Panc1 (cell line): ENCODE data around the gene ABL1. TPM values are rescaled to one million over a fixed set of nuclear protein-coding genes. Genes with fewer than 3 reads are reported as not detected.
"Not testable (repeated sequence)": the region's sequence is repeated elsewhere in the genome, so short reads cannot be mapped to it uniquely, and the experiment has no call there.

ENCODE experiments used
- ATAC-seq: fragments of 200-7000 bp; cut with Tn5 transposase; 2 replicates; pipeline ENCODE4 v1.9.1; 2020; ENCODE audit warnings: mild to moderate bottlenecking, moderate library complexity
- BruUV-seq: library from RNA; stranded (reverse); fragments of 400-500 nt; replicated peaks from 2 replicates; lab custom pipeline; 2021; lab: Mats Ljungman, UMichigan
- CTCF ChIA-PET: fragments of 300-600 bp; sonication (Branson Sonifier 250); formaldehyde crosslinking; loops from one replicate; lab custom pipeline; 2022; ENCODE audit warnings: antibody characterized with exemption; lab: Charles Lee
- POLR2A ChIA-PET: fragments of 300-600 bp; sonication (Branson Sonifier 250); formaldehyde crosslinking; loops from one replicate; lab custom pipeline; 2022; ENCODE audit warnings: antibody characterized with exemption; lab: Charles Lee
- DNase-seq: peaks from one replicate; pipeline ENCODE4 v3.0.0-alpha.2; 2010; ENCODE audit warnings: low read depth, low spot score
- H3K27ac ChIP-seq: 2 replicates; pipeline ENCODE4 v1.5.1; 2011; ENCODE audit warnings: mild to moderate bottlenecking, low read length, inconsistent platforms
- H3K27me3 ChIP-seq: fragments of 200-500 bp; sonication (Bioruptor generic); 2 replicates; pipeline ENCODE4 v1.6.0; 2014; ENCODE audit warnings: low read length, inconsistent platforms; ENCODE audit not compliant: control insufficient read depth, insufficient read depth
- H3K36me3 ChIP-seq: fragments of 200-500 bp; sonication (Bioruptor generic); 2 replicates; pipeline ENCODE4 v1.5.1; 2014; ENCODE audit warnings: inconsistent platforms, mild to moderate bottlenecking, low read length, moderate library complexity; ENCODE audit not compliant: control insufficient read depth, insufficient read depth
- H3K4me1 ChIP-seq: 2 replicates; pipeline ENCODE4 v1.5.1; 2011; ENCODE audit warnings: inconsistent platforms, mild to moderate bottlenecking, low read length, moderate library complexity; ENCODE audit not compliant: control insufficient read depth, insufficient read depth
- H3K4me3 ChIP-seq, 2 experiments: 2 replicates each; pipeline ENCODE4 v1.5.1; 2011 to 2012; ENCODE audit warnings: low read depth in 2 of 2, low read length in 2 of 2, mild to moderate bottlenecking in 2 of 2, inconsistent platforms in 1 of 2, moderate library complexity in 1 of 2
- H3K9me3 ChIP-seq: fragments of 200-500 bp; sonication (Bioruptor generic); 2 replicates; pipeline ENCODE4 v1.5.1; 2014; ENCODE audit warnings: low read depth, mild to moderate bottlenecking, inconsistent platforms, low read length, moderate library complexity; ENCODE audit not compliant: control insufficient read depth, insufficient read depth
- CTCF ChIP-seq: fragments of 450-650 bp; IDR thresholded peaks from 2 replicates; pipeline ENCODE4 v1.5.1; 2017; ENCODE audit warnings: mild to moderate bottlenecking
- POLR2AphosphoS5 ChIP-seq: IDR thresholded peaks from 2 replicates; pipeline ENCODE4 v1.6.1; 2012; ENCODE audit warnings: mild to moderate bottlenecking, low read depth, low read length, moderate library complexity
- SIN3A ChIP-seq: IDR thresholded peaks from 2 replicates; pipeline ENCODE4 v1.6.1; 2012; ENCODE audit warnings: low read depth, mild to moderate bottlenecking, low read length, moderate library complexity, borderline replicate concordance; ENCODE audit not compliant: insufficient read depth
- TCF7L2 ChIP-seq: IDR thresholded peaks from 2 replicates; pipeline ENCODE4 v1.6.1; 2011; ENCODE audit warnings: mild to moderate bottlenecking, low read depth, low read length, inconsistent platforms
- in situ Hi-C: cut with HindIII; loops from 2 replicates; pipeline ENCODE4 v1.10.0; 2016; ENCODE audit warnings: low sequenced_read_pairs, low pct_unique_long_range_greater_than_20kb
- intact Hi-C: fragments of 100-400 bp; cut with micrococcal nuclease; formaldehyde crosslinking; loops from one replicate; pipeline ENCODE4 v1.10.0; 2022; ENCODE audit not compliant: unreplicated experiment
- total RNA-seq: library from RNA; stranded (reverse); gene quantifications from one replicate; pipeline ENCODE4 v1.2.1, GENCODE V29; 2021; ENCODE audit not compliant: unreplicated experiment
- TF ChIP-seq, protein P1 (sequence below), 2 experiments: IDR thresholded peaks; 2 replicates each; pipeline ENCODE4 v1.6.1; 2011 to 2012; ENCODE audit warnings: low read depth in 2 of 2, control low read depth in 1 of 2, low read length in 1 of 2, mild to moderate bottlenecking in 1 of 2, moderate library complexity in 1 of 2; ENCODE audit not compliant: insufficient read depth in 1 of 2

The ABL1 gene
- total RNA-seq, 1 experiment from 2014 or later, result 48.4 TPM

DNA sequence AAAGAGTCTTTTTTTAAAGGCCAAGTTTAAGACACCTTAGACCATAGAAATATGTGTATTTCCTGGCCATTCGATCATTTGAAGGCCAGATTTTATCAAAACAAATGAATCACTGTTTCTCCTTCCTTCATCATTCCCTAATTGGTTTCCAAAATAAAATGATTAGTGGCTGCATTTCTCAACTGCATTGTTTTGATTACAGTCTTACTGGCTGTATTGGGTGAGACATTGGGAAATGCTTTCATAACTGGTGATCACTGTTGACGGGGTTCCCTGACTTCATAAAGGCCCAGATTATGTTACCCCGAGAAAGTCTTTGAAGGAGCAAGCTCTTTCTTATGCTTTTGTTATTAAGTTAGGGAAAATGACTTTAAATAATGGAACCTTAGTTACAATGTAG is 40.6 kb upstream of the ABL1 start:
- H3K27ac ChIP-seq, ATAC-seq, POLR2A ChIA-PET, BruUV-seq, H3K4me1 ChIP-seq, H3K4me3 ChIP-seq, CTCF ChIA-PET, DNase-seq, H3K36me3 ChIP-seq, H3K27me3 ChIP-seq, in situ Hi-C loops, intact Hi-C loops, H3K9me3 ChIP-seq: not testable (repeated sequence)

GRCh38 chr9:130794923-130795495 is 40.0 kb upstream of the ABL1 start:
- H3K27me3 ChIP-seq, result no peaks in the 10 kb centered on the region
- CTCF ChIA-PET, result no interaction called here
- no TSS peak for BruUV-seq
- no peak overlapping the region for H3K27ac ChIP-seq
- in situ Hi-C loops, result no loop called here
- no peaks in the 10 kb centered on the region for H3K9me3 ChIP-seq
- no peak overlapping the region for H3K4me3 ChIP-seq
- intact Hi-C loops, result no loop called here
- no peaks in the 10 kb centered on the region for H3K36me3 ChIP-seq
- TF ChIP-seq SIN3A, result no peak
- TF ChIP-seq POLR2AphosphoS5, result no peak
- TF ChIP-seq, protein P1, sequence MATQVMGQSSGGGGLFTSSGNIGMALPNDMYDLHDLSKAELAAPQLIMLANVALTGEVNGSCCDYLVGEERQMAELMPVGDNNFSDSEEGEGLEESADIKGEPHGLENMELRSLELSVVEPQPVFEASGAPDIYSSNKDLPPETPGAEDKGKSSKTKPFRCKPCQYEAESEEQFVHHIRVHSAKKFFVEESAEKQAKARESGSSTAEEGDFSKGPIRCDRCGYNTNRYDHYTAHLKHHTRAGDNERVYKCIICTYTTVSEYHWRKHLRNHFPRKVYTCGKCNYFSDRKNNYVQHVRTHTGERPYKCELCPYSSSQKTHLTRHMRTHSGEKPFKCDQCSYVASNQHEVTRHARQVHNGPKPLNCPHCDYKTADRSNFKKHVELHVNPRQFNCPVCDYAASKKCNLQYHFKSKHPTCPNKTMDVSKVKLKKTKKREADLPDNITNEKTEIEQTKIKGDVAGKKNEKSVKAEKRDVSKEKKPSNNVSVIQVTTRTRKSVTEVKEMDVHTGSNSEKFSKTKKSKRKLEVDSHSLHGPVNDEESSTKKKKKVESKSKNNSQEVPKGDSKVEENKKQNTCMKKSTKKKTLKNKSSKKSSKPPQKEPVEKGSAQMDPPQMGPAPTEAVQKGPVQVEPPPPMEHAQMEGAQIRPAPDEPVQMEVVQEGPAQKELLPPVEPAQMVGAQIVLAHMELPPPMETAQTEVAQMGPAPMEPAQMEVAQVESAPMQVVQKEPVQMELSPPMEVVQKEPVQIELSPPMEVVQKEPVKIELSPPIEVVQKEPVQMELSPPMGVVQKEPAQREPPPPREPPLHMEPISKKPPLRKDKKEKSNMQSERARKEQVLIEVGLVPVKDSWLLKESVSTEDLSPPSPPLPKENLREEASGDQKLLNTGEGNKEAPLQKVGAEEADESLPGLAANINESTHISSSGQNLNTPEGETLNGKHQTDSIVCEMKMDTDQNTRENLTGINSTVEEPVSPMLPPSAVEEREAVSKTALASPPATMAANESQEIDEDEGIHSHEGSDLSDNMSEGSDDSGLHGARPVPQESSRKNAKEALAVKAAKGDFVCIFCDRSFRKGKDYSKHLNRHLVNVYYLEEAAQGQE (IDR thresholded peaks at IDR 0.05; ENCODE audit: insufficient read depth in 1 of 2, low read depth in 2 of 2, low read length in 1 of 2), result no peak
- no peak for TF ChIP-seq TCF7L2
- TF ChIP-seq CTCF, result no peak
- ATAC-seq, result no peak
- POLR2A ChIA-PET, result no interaction called here
- no peaks in the 10 kb centered on the region for H3K4me1 ChIP-seq
- DNase-seq, result no peak

- CTCF ChIA-PET, H3K27me3 ChIP-seq, intact Hi-C loops, H3K4me1 ChIP-seq, H3K36me3 ChIP-seq, H3K27ac ChIP-seq, BruUV-seq, H3K9me3 ChIP-seq, in situ Hi-C loops, ATAC-seq, H3K4me3 ChIP-seq, DNase-seq, POLR2A ChIA-PET: not testable (repeated sequence)
Observed at GRCh38 chr9:130803116-130803515, 31.9 kb upstream of the ABL1 start.
